GM12891 (cell line): Measurements from ENCODE around the gene NT5C.
"Not testable (repeated sequence)": the region's sequence is repeated elsewhere in the genome, so short reads cannot be mapped to it uniquely, and the experiment has no call there.

ENCODE experiments used
- PAX5 ChIP-seq: IDR thresholded peaks from 2 replicates; pipeline ENCODE4 v1.6.1; 2011; ENCODE audit warnings: low read length, moderate library complexity, mild to moderate bottlenecking; ENCODE audit not compliant: insufficient read depth, severe bottlenecking
- POLR2A ChIP-seq: IDR thresholded peaks from 2 replicates; pipeline ENCODE4 v1.6.1; 2011; ENCODE audit warnings: low read depth, low read length, control low read depth
- POLR2AphosphoS5 ChIP-seq: IDR thresholded peaks from 2 replicates; pipeline ENCODE4 v1.6.1; 2011; ENCODE audit warnings: low read depth, low read length, control low read depth
- POU2F2 ChIP-seq: IDR thresholded peaks from 2 replicates; pipeline ENCODE4 v1.6.1; 2011; ENCODE audit warnings: low read depth, mild to moderate bottlenecking, control low read depth, low read length, moderate library complexity
- TAF1 ChIP-seq: IDR thresholded peaks from 2 replicates; pipeline ENCODE4 v1.6.1; 2011; ENCODE audit warnings: low read depth, low read length, control low read depth

DNA sequence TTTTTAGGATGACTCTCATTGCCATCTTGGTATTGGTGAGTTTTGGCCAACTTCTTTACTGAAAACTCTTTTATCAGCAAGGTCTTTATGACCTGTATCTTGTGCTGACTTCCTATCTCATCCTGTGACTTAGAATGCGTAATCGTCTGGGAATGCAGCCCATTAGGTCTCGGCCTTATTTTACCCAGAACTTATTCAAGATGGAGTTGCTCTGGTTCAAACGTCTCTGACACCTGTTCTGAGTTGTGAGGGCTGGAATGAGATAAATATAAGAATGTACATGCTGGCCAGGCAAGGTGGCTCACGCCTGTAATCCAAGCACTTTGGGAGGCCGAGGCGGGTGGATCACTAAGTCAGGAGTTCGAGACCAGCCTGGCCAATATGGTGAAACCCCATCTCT, 26.9 kb upstream of the NT5C start:
- TF ChIP-seq POLR2A, POLR2AphosphoS5, TAF1, PAX5, POU2F2: not testable (repeated sequence)
